Mucosa of gallbladder (tissue), 1 donor: ENCODE measurements around the gene TLL2. TPM values are rescaled to one million over a fixed set of nuclear protein-coding genes. Genes with fewer than 3 reads are reported as not detected.
A peak's percentile ranks its signal among the peaks of the same experiment; 100 is the strongest.

Source experiments
- DNase-seq: peaks from one replicate; pipeline ENCODE4 v3.0.0-alpha.2; 2020; ENCODE audit warnings: low spot score
- total RNA-seq: library from RNA; stranded (reverse); gene quantifications from one replicate; pipeline ENCODE4 v1.2.1, GENCODE V29; 2021
- donor health status: DM: no; HTN: no; CAD: no.

Gene TLL2
- total RNA-seq, 1 donor from 2014 or later, result 6.7 TPM

GRCh38 chr10:96390460-96390864 is 123.3 kb downstream of the TLL2 start:
- peak; percentile 75 for DNase-seq

GRCh38 chr10:96389785-96390184 is 123.9 kb downstream of the TLL2 start:
- DNase-seq, result no peak

GRCh38 chr10:96387601-96388000 is 126.1 kb downstream of the TLL2 start:
- DNase-seq, result no peak

DNA sequence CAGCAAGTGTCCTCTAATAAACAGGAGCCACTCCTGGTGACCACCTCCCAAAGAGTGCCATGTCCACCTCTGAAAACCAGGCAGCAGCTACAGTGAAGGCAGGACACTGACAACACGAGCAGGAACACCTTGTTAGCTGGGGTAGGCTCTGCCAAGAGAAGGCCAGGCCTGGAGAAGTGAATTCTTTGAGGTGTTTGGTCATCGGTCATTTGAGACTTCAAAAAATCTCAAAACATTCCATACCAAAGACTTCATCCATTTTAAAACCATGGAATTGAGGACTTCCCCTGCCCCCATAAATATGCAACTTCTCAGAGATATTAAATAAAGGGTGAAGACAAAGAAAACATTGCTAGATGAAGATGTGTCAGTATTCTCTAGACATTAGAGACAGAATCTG is 126.6 kb downstream of the TLL2 start:
- no peak for DNase-seq

GRCh38 chr10:96384506-96384905 is 129.2 kb downstream of the TLL2 start:
- no peak for DNase-seq

DNA sequence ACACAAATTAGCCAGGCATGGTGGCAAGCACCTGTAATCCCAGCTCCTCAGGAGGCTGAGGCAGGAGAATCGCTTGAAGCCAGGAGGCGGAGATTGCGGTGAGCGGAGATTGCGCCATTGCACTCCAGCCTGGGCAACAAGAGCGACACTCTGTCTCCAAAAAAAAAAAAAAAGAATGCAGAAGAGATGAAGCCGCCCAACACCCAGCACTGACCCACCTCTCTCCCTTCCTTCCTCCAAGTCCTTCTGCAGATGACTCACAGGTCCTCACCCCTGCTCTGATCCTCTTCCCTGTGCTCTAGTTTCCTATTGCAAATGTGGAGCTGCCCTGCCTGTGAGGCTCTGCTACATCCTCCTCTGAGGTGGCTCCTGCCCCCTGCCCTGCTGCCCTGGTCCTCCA is 132.9 kb downstream of the TLL2 start:
- no peak for DNase-seq

GRCh38 chr10:96379758-96380157 is 134.0 kb downstream of the TLL2 start:
- DNase-seq, result no peak

DNA sequence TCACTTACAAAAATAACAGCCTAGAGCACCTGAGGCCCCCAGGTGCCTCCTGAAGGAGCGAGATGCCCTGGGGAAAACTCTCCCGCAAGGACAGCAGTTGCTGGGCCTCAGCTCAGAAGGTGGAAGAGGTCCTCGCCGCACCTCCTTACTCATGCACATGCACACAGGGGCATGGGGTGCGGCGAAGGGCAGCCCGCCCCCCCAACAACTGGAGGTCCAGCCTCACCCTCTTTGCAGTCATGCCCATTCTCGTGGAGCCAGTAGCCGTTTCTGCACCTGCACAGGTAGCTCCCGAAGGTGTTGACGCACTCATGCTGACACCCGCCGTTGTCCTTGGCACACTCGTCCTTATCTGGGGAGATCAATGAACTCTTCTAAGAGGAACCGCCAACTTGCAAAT is 135.0 kb downstream of the TLL2 start:
- no peak for DNase-seq

DNA sequence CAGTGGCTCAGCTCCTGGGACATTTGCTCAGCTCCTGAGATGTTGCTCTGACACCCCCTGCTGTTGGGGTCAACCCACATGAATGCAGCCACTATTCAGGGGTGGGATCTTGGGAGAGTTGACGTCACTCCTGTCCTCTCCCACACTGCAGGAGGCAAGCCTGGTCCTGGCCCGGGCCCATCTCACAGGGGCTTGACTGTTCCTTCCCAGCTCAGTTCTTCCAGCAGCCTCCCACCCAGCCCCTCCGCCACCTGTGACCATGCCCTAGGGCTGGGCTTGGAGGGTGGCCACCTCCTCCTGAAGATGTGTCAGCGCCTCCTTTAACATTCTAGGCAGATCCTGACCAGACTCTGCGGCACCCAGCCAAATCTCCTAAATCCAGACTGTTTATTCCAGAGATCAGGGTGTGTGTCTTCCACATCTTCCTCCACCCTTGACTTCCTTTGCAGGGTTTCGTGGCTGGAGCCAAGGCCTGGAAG is 135.9 kb downstream of the TLL2 start:
- DNase-seq, result peak; percentile 38

GRCh38 chr10:96376483-96376882 is 137.2 kb downstream of the TLL2 start:
- no peak for DNase-seq

GRCh38 chr10:96374985-96375830 is 138.5 kb downstream of the TLL2 start:
- DNase-seq, result peak; percentile 89

GRCh38 chr10:96374639-96374984 is 139.1 kb downstream of the TLL2 start:
- no peak for DNase-seq

GRCh38 chr10:96374004-96374403 is 139.7 kb downstream of the TLL2 start:
- no peak for DNase-seq

- no peak for DNase-seq
Measured at GRCh38 chr10:96371356-96371755, 142.4 kb downstream of the TLL2 start.

DNA sequence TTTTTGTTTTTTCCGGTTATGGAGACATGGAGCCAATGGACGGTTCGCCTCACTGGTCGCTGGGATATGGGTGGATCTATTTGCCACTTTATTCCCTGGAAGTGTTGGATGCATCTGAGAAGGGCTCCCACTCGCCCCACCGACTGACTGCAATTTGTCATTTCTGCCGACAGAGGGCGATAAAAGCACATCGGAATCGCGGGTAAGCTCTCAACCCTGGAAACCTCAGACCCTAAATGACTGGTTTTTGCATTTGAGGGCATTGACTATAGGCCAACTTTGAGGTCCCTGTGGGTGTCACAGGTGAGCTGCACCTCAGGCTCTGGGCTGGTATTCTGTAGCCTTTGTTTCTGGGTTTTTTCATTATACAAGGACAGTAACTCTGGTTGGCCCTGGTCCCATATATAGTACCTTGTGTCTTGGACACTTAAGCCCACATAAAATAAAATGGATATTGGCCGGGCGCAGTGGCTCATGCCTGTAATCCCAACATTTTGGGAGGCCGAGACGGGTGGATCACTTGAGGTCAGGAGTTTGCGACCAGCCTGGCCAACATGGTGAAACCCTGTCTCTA is 143.1 kb downstream of the TLL2 start:
- DNase-seq, result peak; percentile 44

GRCh38 chr10:96369890-96370583 is 143.7 kb downstream of the TLL2 start:
- DNase-seq, result peak; percentile 28

DNA sequence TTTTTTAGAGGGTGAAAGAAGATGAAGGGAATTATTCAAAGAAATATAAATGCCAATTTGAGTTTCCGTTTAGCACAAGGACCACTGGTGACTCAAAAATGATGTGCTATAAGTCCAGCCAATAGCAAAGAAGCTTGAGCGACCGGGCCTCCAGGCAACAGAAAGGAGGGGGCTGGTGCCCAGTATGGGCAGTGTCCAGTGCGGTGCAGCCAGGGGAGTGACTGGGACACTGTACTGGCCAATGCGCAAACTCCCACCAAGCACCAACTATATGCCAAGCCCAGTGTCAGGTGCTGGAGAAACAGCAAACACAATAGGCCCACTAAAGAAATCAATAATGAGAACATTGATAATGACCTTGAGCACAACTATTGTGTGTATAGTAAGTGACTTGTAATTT is 144.8 kb downstream of the TLL2 start:
- peak; percentile 57 for DNase-seq

- DNase-seq, result no peak
Measured at GRCh38 chr10:96367470-96367869, 146.3 kb downstream of the TLL2 start.

DNA sequence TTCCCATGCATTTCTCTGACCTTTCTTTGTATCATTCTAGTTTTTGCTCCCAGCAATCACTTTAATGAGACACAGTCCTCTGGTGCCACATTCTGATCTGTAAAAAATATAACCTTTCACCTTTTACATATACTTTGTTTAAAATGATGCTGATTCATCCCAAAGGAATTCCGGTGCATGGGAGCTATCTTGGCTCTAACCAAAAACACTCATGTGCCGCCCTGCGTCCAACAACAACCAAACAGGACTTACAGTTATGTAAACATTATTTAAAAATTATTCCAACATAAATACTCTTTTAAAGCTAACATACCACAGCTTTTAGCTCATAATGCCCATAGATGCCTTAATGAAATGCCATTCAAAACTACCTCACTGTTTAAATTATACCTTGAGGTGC is 147.2 kb downstream of the TLL2 start:
- no peak for DNase-seq

- no peak for DNase-seq
Measured at GRCh38 chr10:96365571-96365970, 148.2 kb downstream of the TLL2 start.

GRCh38 chr10:96360766-96361165 is 153.0 kb downstream of the TLL2 start:
- DNase-seq, result no peak

DNA sequence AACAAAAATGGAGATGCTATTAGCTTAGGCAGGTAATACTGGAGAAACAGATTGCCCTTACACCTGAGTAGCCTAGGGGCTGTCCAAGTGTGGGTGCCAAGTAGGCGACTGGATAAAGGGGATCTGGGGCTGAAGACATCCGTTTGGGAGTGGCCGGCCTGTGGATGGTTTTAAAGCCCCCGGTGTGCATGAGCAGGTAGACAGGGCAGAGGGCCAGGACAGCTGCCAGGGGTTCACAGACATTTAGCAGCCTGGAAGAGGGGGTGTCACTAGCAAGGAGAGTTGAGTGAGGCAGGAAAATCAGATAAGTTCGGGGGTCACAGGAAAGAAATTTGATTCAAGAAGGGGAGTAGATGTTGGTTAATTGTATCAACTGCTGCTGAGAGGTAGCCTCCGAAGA is 153.4 kb downstream of the TLL2 start:
- no peak for DNase-seq

DNA sequence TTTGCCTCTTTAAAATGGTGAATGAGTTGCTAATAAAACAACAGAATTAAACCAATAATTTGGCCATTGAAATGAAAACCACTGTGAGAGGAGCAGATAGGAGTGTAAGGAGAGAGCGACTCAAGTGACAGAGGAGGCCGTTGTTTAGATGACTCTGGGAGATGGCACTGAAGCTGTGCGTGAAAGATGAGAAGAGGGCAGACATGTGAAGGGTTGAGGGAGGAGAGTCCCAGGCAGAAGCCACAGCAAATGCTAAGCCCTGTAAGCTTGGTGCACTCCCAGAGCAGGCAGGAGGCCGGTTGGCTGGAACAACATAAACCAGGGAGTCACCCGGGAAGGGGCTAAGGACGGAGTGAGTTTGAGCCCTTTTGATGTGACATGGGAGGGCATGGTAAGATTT is 154.1 kb downstream of the TLL2 start:
- DNase-seq, result no peak
